Fibroblast of lung (primary cell): ENCODE results near the gene CPN2.

ENCODE experiments used
- CTCF ChIP-seq, 2 donors: IDR thresholded peaks in 1 of 2; conservative IDR thresholded peaks in 1 of 2; 1 replicate in 1 of 2; 2 replicates in 1 of 2; pipeline ENCODE4 v1.5.1; 2011 to 2012; ENCODE audit warnings: low read length in 2 of 2, control low read depth in 1 of 2, inconsistent platforms in 1 of 2, low read depth in 1 of 2, mild to moderate bottlenecking in 1 of 2
- EZH2 ChIP-seq: IDR thresholded peaks from 2 replicates; pipeline ENCODE4 v1.5.1; 2012; ENCODE audit warnings: low read length, control low read depth, mild to moderate bottlenecking; ENCODE audit errors: missing control alignments

GRCh38 chr3:194367992-194368841 is 17.1 kb upstream of the CPN2 start:
- TF ChIP-seq CTCF (conservative IDR thresholded peaks at IDR 0.05 in 1 of 2, IDR thresholded peaks at IDR 0.05 in 1 of 2; ENCODE audit: low read depth in 1 of 2, low read length in 2 of 2) (no peak), EZH2 (no peak)
